IPS DF 6.9 (cell line): ENCODE measurements around the gene ZNF516.

Experiments
- DNase-seq: peaks from one replicate; pipeline ENCODE4 v3.0.0-alpha.2; 2013; ENCODE audit warnings: low read depth, low spot score
- H3K27ac ChIP-seq: one replicate; pipeline ENCODE4 v1.5.1; 2013; ENCODE audit warnings: low read length, control low read depth
- H3K27me3 ChIP-seq: 2 replicates; pipeline ENCODE4 v1.6.1; 2013; ENCODE audit warnings: mild to moderate bottlenecking, low read length; ENCODE audit not compliant: control insufficient read depth, insufficient read depth
- H3K36me3 ChIP-seq: 2 replicates; pipeline ENCODE4 v1.6.1; 2013; ENCODE audit warnings: low read length; ENCODE audit not compliant: control insufficient read depth, insufficient read depth
- H3K4me1 ChIP-seq: 2 replicates; pipeline ENCODE4 v1.6.1; 2013; ENCODE audit warnings: low read length; ENCODE audit not compliant: control insufficient read depth, insufficient read depth
- H3K4me3 ChIP-seq: 2 replicates; pipeline ENCODE4 v1.5.1; 2013; ENCODE audit warnings: mild to moderate bottlenecking, low read length
- H3K9me3 ChIP-seq: 2 replicates; pipeline ENCODE4 v1.6.1; 2013; ENCODE audit warnings: low read length, inconsistent platforms; ENCODE audit not compliant: control insufficient read depth, insufficient read depth
- WGBS: extraction: QIAGEN DNeasy Blood & Tissue Kit; methylation state at CpG from one replicate; pipeline ENCODE4 v1.1.7; 2013; ENCODE audit warnings: mixed read lengths, missing lambda C conversion rate; ENCODE audit not compliant: insufficient read length, insufficient coverage; 5-methylcytosine and 5-hydroxymethylcytosine counted together

ZNF516 gene

DNA sequence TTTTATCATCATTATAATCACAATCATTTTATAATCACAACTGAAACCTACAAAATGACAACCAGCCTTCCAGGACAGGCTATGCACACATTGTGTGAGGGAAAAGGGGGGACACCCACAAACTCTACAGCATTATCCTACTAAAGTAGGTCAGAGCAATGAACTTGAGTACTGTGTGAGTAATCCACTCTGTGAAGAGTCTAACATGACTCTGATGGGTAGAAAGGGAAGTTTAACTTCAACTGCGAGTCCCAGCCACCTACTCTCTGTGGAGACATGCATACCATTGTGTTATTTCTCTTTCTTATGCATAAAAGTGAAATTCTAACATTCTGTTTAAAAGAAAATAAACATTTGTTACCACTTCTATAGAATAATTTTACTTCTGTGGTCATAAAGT is 177.9 kb downstream of the ZNF516 start:
- Histone ChIP-seq H3K36me3 (no peaks in the 10 kb centered on the region), H3K4me3 (no peak overlapping the region), H3K4me1 (peaks cover 1% of the 10 kb centered on the region), H3K9me3 (no peaks in the 10 kb centered on the region), H3K27ac (no peak overlapping the region), H3K27me3 (no peaks in the 10 kb centered on the region)
- no CpG with 5 or more reads among the region's 1 CpG for WGBS
- DNase-seq, result no peak

DNA sequence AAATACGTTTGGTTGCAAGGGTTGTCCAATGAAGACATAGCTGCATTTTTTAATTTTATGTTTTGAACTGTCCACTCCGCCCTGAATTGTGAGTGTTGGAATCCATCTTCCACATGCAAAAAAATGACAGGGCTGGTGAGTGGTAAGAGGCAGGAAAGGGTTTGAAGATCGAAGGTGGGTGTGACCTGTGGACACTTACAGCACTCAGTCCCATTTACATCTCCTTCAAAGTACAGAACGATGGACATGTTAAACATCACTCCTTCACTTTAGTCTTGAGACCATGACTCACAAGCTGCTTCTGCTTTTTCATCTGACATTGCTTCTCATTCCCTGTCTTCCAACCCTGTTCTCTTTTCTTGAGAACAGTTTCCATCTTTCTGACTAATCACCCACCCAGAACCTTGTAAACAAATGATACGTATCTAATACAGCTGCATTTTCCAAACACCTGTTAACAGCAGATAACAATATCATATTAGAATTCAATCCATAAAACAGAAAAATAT is 179.3 kb downstream of the ZNF516 start:
- no CpG with 5 or more reads among the region's 5 CpGs for WGBS
- Histone ChIP-seq H3K9me3 (no peaks in the 10 kb centered on the region), H3K27me3 (no peaks in the 10 kb centered on the region), H3K27ac (no peak overlapping the region), H3K4me3 (no peak overlapping the region), H3K4me1 (peaks cover 1% of the 10 kb centered on the region), H3K36me3 (no peaks in the 10 kb centered on the region)
- DNase-seq, result no peak

DNA sequence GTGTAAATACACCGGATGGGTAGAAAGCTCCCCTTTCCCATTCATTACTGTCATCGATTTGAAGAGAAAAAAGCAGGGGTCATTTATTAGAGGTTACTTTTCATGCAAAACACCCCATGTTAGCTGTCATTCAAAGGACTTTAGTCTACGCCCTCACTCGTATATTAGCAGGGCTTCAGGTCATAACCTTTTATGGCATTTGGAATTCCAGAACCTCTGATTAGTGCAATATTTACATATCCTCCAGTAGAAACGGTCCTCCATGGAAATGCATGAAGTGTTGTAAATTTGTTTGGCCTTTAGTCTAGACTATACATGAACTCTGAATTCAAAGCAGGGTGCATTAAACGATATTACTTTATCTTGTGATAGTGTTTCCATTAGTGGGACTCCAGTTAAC is 180.5 kb downstream of the ZNF516 start:
- Histone ChIP-seq H3K27ac (no peak overlapping the region), H3K4me1 (peaks cover 1% of the 10 kb centered on the region), H3K27me3 (no peaks in the 10 kb centered on the region), H3K9me3 (no peaks in the 10 kb centered on the region), H3K36me3 (no peaks in the 10 kb centered on the region), H3K4me3 (no peak overlapping the region)
- WGBS, result no CpG with 5 or more reads among the region's 6 CpGs
- DNase-seq, result no peak

DNA sequence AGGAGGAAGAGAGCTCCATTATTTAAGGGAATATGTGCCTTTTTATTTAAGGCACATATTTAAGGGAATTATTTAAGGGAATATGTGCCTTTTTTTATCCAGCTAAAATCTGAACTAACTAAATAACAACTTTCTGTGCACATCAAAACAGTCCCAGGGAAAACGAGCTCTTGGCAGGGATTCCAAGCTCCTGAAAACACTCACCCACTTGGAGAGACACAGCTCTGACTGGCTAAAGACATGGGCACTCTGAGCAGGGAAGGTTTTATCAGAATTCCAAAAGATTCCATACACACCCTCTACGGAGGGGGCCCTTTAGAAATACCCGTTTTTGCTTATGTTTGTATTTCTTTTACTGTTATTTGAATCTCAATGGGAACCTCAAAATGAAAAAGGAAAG is 181.0 kb downstream of the ZNF516 start:
- no peak for DNase-seq
- no peaks in the 10 kb centered on the region for H3K27me3 ChIP-seq

More for the DNA sequence above, 181.0 kb downstream of the ZNF516 start:
- H3K4me1 ChIP-seq, result peaks cover 1% of the 10 kb centered on the region
- no peaks in the 10 kb centered on the region for H3K9me3 ChIP-seq
- WGBS, result no CpG with 5 or more reads among the region's 3 CpGs
- H3K36me3 ChIP-seq, result no peaks in the 10 kb centered on the region
- H3K27ac ChIP-seq, result no peak overlapping the region
- no peak overlapping the region for H3K4me3 ChIP-seq
